Thyroid gland (tissue), 4 donors: ENCODE results near the gene TBC1D2B.
"Not testable (repeated sequence)": the region's sequence is repeated elsewhere in the genome, so short reads cannot be mapped to it uniquely, and the experiment has no call there.

Experiments
- POLR2A ChIP-seq, 2 donors: fragments of 450-650 bp; IDR thresholded peaks; one replicate each; pipeline ENCODE4 v1.6.1; 2017; ENCODE audit warnings: antibody characterized with exemption in 2 of 2, mild to moderate bottlenecking in 2 of 2, moderate library complexity in 1 of 2
- TF ChIP-seq, protein P1 (sequence below), 6 experiments: fragments of 200-600 bp in 3 of 6; fragments of 450-650 bp in 3 of 6; sonication (generic) in 3 of 6; IDR thresholded peaks; one replicate each; pipeline ENCODE4 v1.5.1; 2016 to 2019; ENCODE audit warnings: antibody characterized with exemption in 6 of 6, mild to moderate bottlenecking in 2 of 6, inconsistent platforms in 1 of 6, moderate library complexity in 1 of 6

DNA sequence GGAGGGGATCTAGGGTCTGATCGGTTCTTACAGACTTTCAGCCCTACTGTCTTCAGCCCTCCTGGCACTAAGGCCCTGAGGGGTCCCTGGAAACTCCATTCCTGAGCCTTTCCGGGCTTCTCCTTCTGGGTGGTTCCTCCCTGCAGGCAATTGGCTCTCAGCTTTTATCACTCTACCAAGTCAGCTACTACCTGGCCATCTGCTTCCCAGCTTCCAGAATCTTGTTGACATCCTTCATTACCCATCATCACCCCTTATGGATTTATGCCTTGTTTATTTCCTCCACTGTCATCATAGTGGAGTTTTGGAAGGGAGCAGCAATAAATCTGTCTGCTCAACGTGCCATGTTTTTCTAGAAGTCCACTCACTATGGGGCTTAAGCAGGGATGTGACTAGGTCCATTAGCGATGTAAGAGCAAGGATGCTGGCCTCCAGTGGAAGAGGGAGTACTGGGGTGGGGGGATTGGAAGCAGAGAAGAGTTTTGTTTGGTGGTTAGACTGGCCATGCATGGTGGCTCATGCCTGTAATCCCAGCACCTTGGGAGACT lies 106.6 kb downstream of the TBC1D2B start:
- TF ChIP-seq, protein P1, sequence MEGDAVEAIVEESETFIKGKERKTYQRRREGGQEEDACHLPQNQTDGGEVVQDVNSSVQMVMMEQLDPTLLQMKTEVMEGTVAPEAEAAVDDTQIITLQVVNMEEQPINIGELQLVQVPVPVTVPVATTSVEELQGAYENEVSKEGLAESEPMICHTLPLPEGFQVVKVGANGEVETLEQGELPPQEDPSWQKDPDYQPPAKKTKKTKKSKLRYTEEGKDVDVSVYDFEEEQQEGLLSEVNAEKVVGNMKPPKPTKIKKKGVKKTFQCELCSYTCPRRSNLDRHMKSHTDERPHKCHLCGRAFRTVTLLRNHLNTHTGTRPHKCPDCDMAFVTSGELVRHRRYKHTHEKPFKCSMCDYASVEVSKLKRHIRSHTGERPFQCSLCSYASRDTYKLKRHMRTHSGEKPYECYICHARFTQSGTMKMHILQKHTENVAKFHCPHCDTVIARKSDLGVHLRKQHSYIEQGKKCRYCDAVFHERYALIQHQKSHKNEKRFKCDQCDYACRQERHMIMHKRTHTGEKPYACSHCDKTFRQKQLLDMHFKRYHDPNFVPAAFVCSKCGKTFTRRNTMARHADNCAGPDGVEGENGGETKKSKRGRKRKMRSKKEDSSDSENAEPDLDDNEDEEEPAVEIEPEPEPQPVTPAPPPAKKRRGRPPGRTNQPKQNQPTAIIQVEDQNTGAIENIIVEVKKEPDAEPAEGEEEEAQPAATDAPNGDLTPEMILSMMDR (IDR thresholded peaks at IDR 0.05): not testable (repeated sequence)
- TF ChIP-seq POLR2A (IDR thresholded peaks at IDR 0.05): not testable (repeated sequence)
